Loucy (cell line): Measurements from ENCODE around the gene ATP10D.

ENCODE experiments used
- CTCF ChIP-seq: fragments of 200-600 bp; sonication (generic); conservative IDR thresholded peaks from 2 replicates; pipeline ENCODE4 v1.5.1; 2014; ENCODE audit warnings: mild to moderate bottlenecking, antibody characterized with exemption, low read length
- EZH2phosphoT487 ChIP-seq: fragments of 200-600 bp; IDR thresholded peaks from 2 replicates; pipeline ENCODE4 v1.6.1; 2018; ENCODE audit warnings: antibody characterized with exemption, mild to moderate bottlenecking, moderate library complexity, borderline replicate concordance

GRCh38 chr4:47465004-47465403 lies 20.1 kb upstream of the ATP10D start:
- TF ChIP-seq CTCF (no peak), EZH2phosphoT487 (no peak)
